Spleen (tissue), 11 donors: ENCODE measurements around the gene TRAPPC2. TPM values are rescaled to one million over a fixed set of nuclear protein-coding genes. Genes with fewer than 3 reads are reported as not detected.
A peak's percentile ranks its signal among the peaks of the same experiment; 100 is the strongest.

Experiments
- DNase-seq: peaks from one replicate; pipeline ENCODE4 v3.0.0-alpha.2; 2020
- H3K27ac ChIP-seq, 8 donors: fragments of 200-600 bp; sonication (generic) in 7 of 8; 1 replicate in 4 of 8; 2 replicates in 4 of 8; pipeline versions ENCODE4 v1.5.0 to v1.8.0; 2016 to 2021; ENCODE audit warnings: inconsistent platforms in 4 of 8, mild to moderate bottlenecking in 4 of 8, moderate library complexity in 1 of 8
- H3K27me3 ChIP-seq, 7 donors: fragments of 200-600 bp; sonication (generic) in 6 of 7; replicated peaks in 1 of 7; 1 replicate in 4 of 7; 2 replicates in 3 of 7; pipeline versions ENCODE4 v1.5.0 to v1.8.0; 2016 to 2021; ENCODE audit warnings: inconsistent platforms in 3 of 7, mild to moderate bottlenecking in 1 of 7
- H3K36me3 ChIP-seq, 6 donors: fragments of 200-600 bp; sonication (generic) in 5 of 6; 1 replicate in 4 of 6; 2 replicates in 2 of 6; pipeline versions ENCODE4 v1.5.0 to v1.8.0; 2016 to 2021; ENCODE audit warnings: inconsistent platforms in 2 of 6
- H3K4me1 ChIP-seq, 6 donors: fragments of 200-600 bp; sonication (generic) in 5 of 6; 1 replicate in 3 of 6; 2 replicates in 3 of 6; pipeline versions ENCODE4 v1.5.0 to v1.8.0; 2016 to 2021; ENCODE audit warnings: inconsistent platforms in 3 of 6
- H3K4me3 ChIP-seq, 8 donors: fragments of 200-600 bp; sonication (generic) in 7 of 8; 1 replicate in 4 of 8; 2 replicates in 4 of 8; pipeline versions ENCODE4 v1.5.0 to v1.8.0; 2016 to 2021; ENCODE audit warnings: inconsistent platforms in 4 of 8, mild to moderate bottlenecking in 4 of 8, moderate library complexity in 2 of 8
- H3K9me3 ChIP-seq, 8 donors: fragments of 200-600 bp; sonication (generic) in 7 of 8; 1 replicate in 4 of 8; 2 replicates in 4 of 8; pipeline versions ENCODE4 v1.5.0 to v1.8.0; 2016 to 2021; ENCODE audit warnings: inconsistent platforms in 4 of 8
- POLR2A ChIP-seq, 3 donors: fragments of 450-650 bp; IDR thresholded peaks; one replicate each; pipeline ENCODE4 v1.5.1; 2017; ENCODE audit warnings: antibody characterized with exemption in 3 of 3, mild to moderate bottlenecking in 1 of 3
- POLR2AphosphoS5 ChIP-seq, 3 donors: sonication (generic); formaldehyde crosslinking; IDR thresholded peaks; one replicate each; pipeline ENCODE4 v1.5.1; 2017; ENCODE audit warnings: antibody characterized with exemption in 3 of 3
- WGBS, 5 donors: extraction: QIAGEN DNeasy Blood & Tissue Kit in 3 of 5; methylation state at CpG; one replicate each; pipeline versions ENCODE4 v1.1.5 to v1.1.7; 2013 to 2018; 5-methylcytosine and 5-hydroxymethylcytosine counted together
- intact Hi-C: fragments of 100-400 bp; cut with DNase I; formaldehyde crosslinking; loops from one replicate; pipeline ENCODE4 v1.15.0; 2023; ENCODE audit warnings: low total_unique reads
- polyA plus RNA-seq, 3 donors: library from polyadenylated mRNA; stranded (reverse); fragments of 200-250 nt; gene quantifications; one replicate each; pipeline ENCODE4 v1.2.1, GENCODE V29; 2013
- total RNA-seq, 7 donors: library from RNA; depleted of rRNA in 3 of 7; stranded (reverse); fragments of >200 nt in 3 of 7; fragmentation: NEBNext Ultra II Directional in 4 of 7; extraction: Animal tissue kit (Norgen Biotek cat#: 25700) in 4 of 7; gene quantifications; one replicate each; pipeline versions ENCODE4 v1.1.0 to v1.2.1, GENCODE V29; 2016 to 2021
- TF ChIP-seq, protein P1 (sequence below), 11 experiments: fragments of 200-600 bp in 7 of 11; fragments of 450-650 bp in 4 of 11; sonication (generic) in 4 of 11; IDR thresholded peaks in 8 of 11; conservative IDR thresholded peaks in 3 of 11; 1 replicate in 7 of 11; 2 replicates in 4 of 11; pipeline versions ENCODE4 v1.4.0 to v1.8.0; 2016 to 2021; ENCODE audit warnings: antibody characterized with exemption in 11 of 11, inconsistent platforms in 4 of 11, mild to moderate bottlenecking in 1 of 11
- donor health status: healthy with polysubstance abuse.
- donor health status: DM: no; HTN: no; CAD: no; lungs with moderate emphysema.
- donor health status: DM: no; HTN: no; CAD: no.
- donor health status: Bipolar disorder and iron deficiency.
- donor health status: healthy.
- donor health status: DM: no; HTN: no; CAD: no.
- donor health status: DM: yes; HTN: yes; CAD: no.

Gene TRAPPC2
- total and polyA plus RNA-seq, 10 donors, result 10.8 to 29.5 (median 23.3) TPM

DNA sequence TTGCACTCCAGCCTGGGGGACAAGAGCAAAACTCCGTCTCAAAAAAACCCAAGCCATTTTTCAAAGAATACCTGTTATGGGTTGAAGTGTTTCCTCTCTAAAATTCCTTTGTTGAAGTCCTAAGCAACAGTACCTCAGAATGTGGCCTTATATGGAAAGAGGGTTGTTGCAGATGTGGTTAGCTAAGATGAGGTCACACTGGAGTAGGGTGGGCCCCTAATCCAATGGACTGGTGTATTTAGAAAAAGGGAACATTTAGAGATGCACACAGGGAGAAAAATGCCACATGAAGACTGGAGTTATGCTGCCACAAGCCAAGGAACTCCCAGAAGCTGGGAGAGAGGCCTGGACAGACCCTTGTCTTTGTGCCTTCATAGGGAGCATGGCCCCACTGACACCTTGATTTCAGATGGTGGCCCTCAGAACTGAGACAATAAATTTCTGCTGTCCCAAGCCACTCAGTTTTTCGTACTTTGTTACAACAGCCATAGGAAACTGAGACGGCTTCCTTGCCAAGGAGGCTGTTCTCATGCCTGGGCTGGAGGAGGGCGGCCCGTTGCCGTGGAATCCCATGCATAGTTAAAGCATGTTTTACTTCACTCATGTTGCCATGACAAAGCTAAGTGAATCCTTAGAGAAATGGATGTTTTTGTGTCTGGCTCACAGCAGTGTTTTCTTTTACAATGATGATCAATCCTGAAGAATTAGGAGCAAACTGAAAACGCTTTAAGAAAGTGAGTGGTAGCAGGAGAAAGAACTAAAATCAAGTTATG, 16.5 kb downstream of the TRAPPC2 start:
- TF ChIP-seq POLR2AphosphoS5 (IDR thresholded peaks at IDR 0.05), result no peak
- TF ChIP-seq POLR2A (IDR thresholded peaks at IDR 0.05), result no peak
- TF ChIP-seq, protein P1, sequence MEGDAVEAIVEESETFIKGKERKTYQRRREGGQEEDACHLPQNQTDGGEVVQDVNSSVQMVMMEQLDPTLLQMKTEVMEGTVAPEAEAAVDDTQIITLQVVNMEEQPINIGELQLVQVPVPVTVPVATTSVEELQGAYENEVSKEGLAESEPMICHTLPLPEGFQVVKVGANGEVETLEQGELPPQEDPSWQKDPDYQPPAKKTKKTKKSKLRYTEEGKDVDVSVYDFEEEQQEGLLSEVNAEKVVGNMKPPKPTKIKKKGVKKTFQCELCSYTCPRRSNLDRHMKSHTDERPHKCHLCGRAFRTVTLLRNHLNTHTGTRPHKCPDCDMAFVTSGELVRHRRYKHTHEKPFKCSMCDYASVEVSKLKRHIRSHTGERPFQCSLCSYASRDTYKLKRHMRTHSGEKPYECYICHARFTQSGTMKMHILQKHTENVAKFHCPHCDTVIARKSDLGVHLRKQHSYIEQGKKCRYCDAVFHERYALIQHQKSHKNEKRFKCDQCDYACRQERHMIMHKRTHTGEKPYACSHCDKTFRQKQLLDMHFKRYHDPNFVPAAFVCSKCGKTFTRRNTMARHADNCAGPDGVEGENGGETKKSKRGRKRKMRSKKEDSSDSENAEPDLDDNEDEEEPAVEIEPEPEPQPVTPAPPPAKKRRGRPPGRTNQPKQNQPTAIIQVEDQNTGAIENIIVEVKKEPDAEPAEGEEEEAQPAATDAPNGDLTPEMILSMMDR (IDR thresholded peaks at IDR 0.05 in 8 of 11, conservative IDR thresholded peaks at IDR 0.05 in 3 of 11), result no peak
- DNase-seq, result no peak

DNA sequence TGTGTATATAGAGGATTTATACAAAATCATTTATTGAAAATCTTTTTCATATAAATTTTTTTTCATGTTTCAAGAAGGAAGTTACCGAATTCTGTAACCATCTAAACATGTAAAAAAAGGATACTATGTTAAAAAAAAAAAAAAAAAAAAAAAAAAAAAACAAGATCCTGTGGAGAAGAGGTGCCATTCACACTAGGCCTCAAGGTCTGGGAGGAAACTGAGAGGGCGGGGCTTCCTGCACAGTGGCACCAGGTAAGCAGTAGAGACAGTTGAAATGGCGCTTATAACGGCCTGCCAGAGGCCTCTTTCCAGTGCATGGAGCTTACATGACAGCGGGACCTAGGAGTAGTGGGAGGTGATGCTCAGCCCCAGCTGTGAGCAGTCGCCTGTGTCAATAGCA, 17.5 kb downstream of the TRAPPC2 start:
- intact Hi-C loops, result no loop called here
- Histone ChIP-seq H3K27me3 (no peaks in the 10 kb centered on the region), H3K36me3 (peaks cover 0 to 92% (median 33%) of the 10 kb centered on the region in 6 donors), H3K27ac (peak overlapping the region in 4 of 8 donors; percentile 16 to 72 (median 60)), H3K4me1 (peaks cover 0 to 27% (median under 1%) of the 10 kb centered on the region in 6 donors), H3K9me3 (no peaks in the 10 kb centered on the region), H3K4me3 (no peak overlapping the region)
- TF ChIP-seq, protein P1 (IDR thresholded peaks at IDR 0.05 in 8 of 11, conservative IDR thresholded peaks at IDR 0.05 in 3 of 11), result no peak
- TF ChIP-seq POLR2AphosphoS5 (IDR thresholded peaks at IDR 0.05) (no peak), POLR2A (IDR thresholded peaks at IDR 0.05) (no peak)
- DNase-seq, result no peak
- 70 to 81% (median 79%) methylated on average over 6 of the region's 6 CpGs for WGBS, 5 donors

More for the DNA sequence above, 16.5 kb downstream of the TRAPPC2 start:
- Histone ChIP-seq H3K4me1 (peaks cover 0 to 34% (median 4%) of the 10 kb centered on the region in 6 donors), H3K9me3 (no peaks in the 10 kb centered on the region), H3K27ac (peak overlapping the region in 5 of 8 donors; percentile 13 to 72 (median 59)), H3K36me3 (peaks cover 0 to 84% (median 29%) of the 10 kb centered on the region in 6 donors), H3K27me3 (no peaks in the 10 kb centered on the region), H3K4me3 (no peak overlapping the region)
- intact Hi-C loops, result no loop called here
- 83 to 91% (median 86%) methylated on average over 7 of the region's 7 CpGs for WGBS, 5 donors

GRCh38 chrX:13716455-13716854, 18.0 kb downstream of the TRAPPC2 start:
- no peak for DNase-seq
- intact Hi-C loops, result no loop called here
- TF ChIP-seq POLR2AphosphoS5 (IDR thresholded peaks at IDR 0.05), result peak in 1 of 3 donors; percentile 20
- TF ChIP-seq, protein P1 (IDR thresholded peaks at IDR 0.05 in 8 of 11, conservative IDR thresholded peaks at IDR 0.05 in 3 of 11), result no peak
- Histone ChIP-seq H3K9me3 (no peaks in the 10 kb centered on the region), H3K4me1 (peaks cover 0 to 23% (median 0%) of the 10 kb centered on the region in 6 donors), H3K27ac (peak overlapping the region in 4 of 8 donors; percentile 10 to 55 (median 52)), H3K27me3 (no peaks in the 10 kb centered on the region), H3K36me3 (peaks cover 0 to 96% (median 33%) of the 10 kb centered on the region in 6 donors), H3K4me3 (no peak overlapping the region)
- WGBS, 5 donors, result 85 to 88% (median 87%) methylated on average over 9 of the region's 9 CpGs

- no peaks in the 10 kb centered on the region for H3K9me3 ChIP-seq
- intact Hi-C loops, result no loop called here
- 85 to 94% (median 87%) methylated on average over 4 of the region's 4 CpGs for WGBS, 5 donors
Measured at GRCh38 chrX:13711141-13711540, 23.3 kb downstream of the TRAPPC2 start.

More at GRCh38 chrX:13711141-13711540, 23.3 kb downstream of the TRAPPC2 start:
- peak overlapping the region in 1 of 8 donors; percentile 8 for H3K27ac ChIP-seq
- TF ChIP-seq, protein P1 (IDR thresholded peaks at IDR 0.05 in 8 of 11, conservative IDR thresholded peaks at IDR 0.05 in 3 of 11), result no peak
- no peaks in the 10 kb centered on the region for H3K4me1 ChIP-seq
- peaks cover 0 to 95% (median 26%) of the 10 kb centered on the region in 6 donors for H3K36me3 ChIP-seq
- no peaks in the 10 kb centered on the region for H3K27me3 ChIP-seq
- DNase-seq, result no peak
- H3K4me3 ChIP-seq, result no peak overlapping the region
